Ishikawa (cell line): ENCODE data around the gene PRKCQ.

ENCODE experiments used
- CEBPB ChIP-seq: IDR thresholded peaks from 2 replicates; pipeline ENCODE4 v1.6.1; 2012
- CREB1 ChIP-seq: IDR thresholded peaks from 2 replicates; pipeline ENCODE4 v1.6.1; 2012; ENCODE audit warnings: low read depth
- EGR1 ChIP-seq: IDR thresholded peaks from 2 replicates; pipeline ENCODE4 v1.6.1; 2012
- EP300 ChIP-seq: IDR thresholded peaks from 2 replicates; pipeline ENCODE4 v1.6.1; 2012; ENCODE audit warnings: borderline replicate concordance
- FOXM1 ChIP-seq: IDR thresholded peaks from 2 replicates; pipeline ENCODE4 v1.6.1; 2012; ENCODE audit warnings: low read depth, borderline replicate concordance
- MAX ChIP-seq: IDR thresholded peaks from 2 replicates; pipeline ENCODE4 v1.6.1; 2012
- NFIC ChIP-seq: IDR thresholded peaks from 2 replicates; pipeline ENCODE4 v1.6.1; 2012
- RAD21 ChIP-seq: IDR thresholded peaks from 2 replicates; pipeline ENCODE4 v1.6.1; 2012; ENCODE audit warnings: low read depth
- REST ChIP-seq: IDR thresholded peaks from 2 replicates; pipeline ENCODE4 v1.6.1; 2012; ENCODE audit warnings: low read depth, mild to moderate bottlenecking
- TAF1 ChIP-seq: IDR thresholded peaks from 2 replicates; pipeline ENCODE4 v1.6.1; 2012; ENCODE audit warnings: low read depth, mild to moderate bottlenecking
- TCF12 ChIP-seq: IDR thresholded peaks from 2 replicates; pipeline ENCODE4 v1.6.1; 2012; ENCODE audit warnings: low read depth
- TEAD4 ChIP-seq: IDR thresholded peaks from 2 replicates; pipeline ENCODE4 v1.6.1; 2012
- USF1 ChIP-seq: IDR thresholded peaks from 2 replicates; pipeline ENCODE4 v1.6.1; 2012
- YY1 ChIP-seq: IDR thresholded peaks from 2 replicates; pipeline ENCODE4 v1.6.1; 2012; ENCODE audit warnings: low read depth
- ZBTB7A ChIP-seq: IDR thresholded peaks from 2 replicates; pipeline ENCODE4 v1.6.1; 2012; ENCODE audit warnings: low read depth

PRKCQ gene

GRCh38 chr10:6610647-6611046 is 30.6 kb upstream of the PRKCQ start:
- no peak for TF ChIP-seq FOXM1
- no peak for TF ChIP-seq YY1
- TF ChIP-seq RAD21: no peak
- no peak for TF ChIP-seq NFIC
- no peak for TF ChIP-seq CREB1
- no peak for TF ChIP-seq EGR1
- no peak for TF ChIP-seq USF1
- TF ChIP-seq EP300: no peak
- no peak for TF ChIP-seq ZBTB7A
- no peak for TF ChIP-seq MAX

- no peak for TF ChIP-seq FOXM1
- TF ChIP-seq TCF12: no peak
- TF ChIP-seq ZBTB7A: no peak
- TF ChIP-seq USF1: no peak
- no peak for TF ChIP-seq CEBPB
- no peak for TF ChIP-seq NFIC
- TF ChIP-seq CREB1: no peak
- no peak for TF ChIP-seq MAX
- no peak for TF ChIP-seq EP300
- no peak for TF ChIP-seq EGR1
- no peak for TF ChIP-seq RAD21
- TF ChIP-seq TAF1: no peak
- TF ChIP-seq YY1: no peak
- no peak for TF ChIP-seq TEAD4
These were observed 29.5 kb upstream of the PRKCQ start for GRCh38 chr10:6609625-6610024.

- TF ChIP-seq FOXM1 (no peak), NFIC (no peak), CREB1 (no peak), TCF12 (no peak), CEBPB (no peak), MAX (no peak), ZBTB7A (no peak), REST (no peak), RAD21 (no peak)
These were observed 27.7 kb upstream of the PRKCQ start for GRCh38 chr10:6607778-6608177.

- TF ChIP-seq REST: no peak
These were observed 27.1 kb upstream of the PRKCQ start for GRCh38 chr10:6607182-6607581.

GRCh38 chr10:6603142-6604125 is 23.4 kb upstream of the PRKCQ start:
- TF ChIP-seq USF1: no peak
- TF ChIP-seq ZBTB7A: no peak
- no peak for TF ChIP-seq EGR1
- no peak for TF ChIP-seq TCF12

GRCh38 chr10:6602700-6603084 is 22.6 kb upstream of the PRKCQ start:
- TF ChIP-seq REST (no peak), NFIC (no peak), MAX (no peak), EP300 (no peak), RAD21 (no peak), TCF12 (no peak), ZBTB7A (no peak), EGR1 (no peak), CREB1 (no peak), FOXM1 (no peak), TAF1 (no peak), YY1 (no peak), CEBPB (no peak), USF1 (no peak), TEAD4 (no peak)
